Tibial nerve (tissue), 4 donors: Measurements from ENCODE around the gene ALAD.
"Not testable (repeated sequence)": the region's sequence is repeated elsewhere in the genome, so short reads cannot be mapped to it uniquely, and the experiment has no call there.

Source experiments
- CTCF ChIP-seq, 5 experiments: fragments of 200-600 bp in 3 of 5; fragments of 450-650 bp in 2 of 5; sonication (generic) in 3 of 5; IDR thresholded peaks; one replicate each; pipeline ENCODE4 v1.5.1; 2016 to 2019; ENCODE audit warnings: antibody characterized with exemption in 5 of 5, mild to moderate bottlenecking in 3 of 5, moderate library complexity in 2 of 5
- EP300 ChIP-seq, 2 donors: sonication (generic); formaldehyde crosslinking; IDR thresholded peaks; one replicate each; pipeline ENCODE4 v1.6.1; 2017; ENCODE audit warnings: antibody characterized with exemption in 2 of 2, mild to moderate bottlenecking in 1 of 2
- POLR2A ChIP-seq, 2 donors: fragments of 450-650 bp; IDR thresholded peaks; one replicate each; pipeline ENCODE4 v1.6.1; 2017; ENCODE audit warnings: antibody characterized with exemption in 2 of 2, mild to moderate bottlenecking in 2 of 2, moderate library complexity in 2 of 2

GRCh38 chr9:113379094-113379828 lies 21.8 kb downstream of the ALAD start:
- not testable (repeated sequence) for TF ChIP-seq CTCF, EP300, POLR2A (IDR thresholded peaks at IDR 0.05)
